Neural progenitor cell (in vitro differentiated cells): Measurements from ENCODE around the gene SLC10A7. TPM values are rescaled to one million over a fixed set of nuclear protein-coding genes. Genes with fewer than 3 reads are reported as not detected.

Experiments
- DNase-seq: peaks from one replicate; pipeline ENCODE4 v3.0.0-alpha.2; 2016; ENCODE audit warnings: low spot score
- H2AFZ ChIP-seq: fragments of 200-600 bp; sonication (generic); replicated peaks from 2 replicates; pipeline ENCODE4 v1.6.1; 2016; ENCODE audit warnings: antibody characterized with exemption
- H3F3A ChIP-seq: fragments of 200-600 bp; sonication (generic); 2 replicates; pipeline ENCODE4 v1.6.1; 2016; ENCODE audit warnings: antibody characterized with exemption, low read depth
- H3K27ac ChIP-seq: fragments of 200-600 bp; sonication (generic); 2 replicates; pipeline ENCODE4 v1.5.1; 2016; ENCODE audit warnings: mild to moderate bottlenecking
- H3K27me3 ChIP-seq: fragments of 200-600 bp; sonication (generic); 2 replicates; pipeline ENCODE4 v1.6.1; 2016; ENCODE audit warnings: mild to moderate bottlenecking, moderate library complexity
- H3K36me3 ChIP-seq: fragments of 200-600 bp; sonication (generic); 2 replicates; pipeline ENCODE4 v1.5.1; 2016
- H3K4me1 ChIP-seq: fragments of 200-600 bp; sonication (generic); 2 replicates; pipeline ENCODE4 v1.6.1; 2016; ENCODE audit warnings: mixed run types
- H3K4me2 ChIP-seq: fragments of 200-600 bp; sonication (generic); 2 replicates; pipeline ENCODE4 v1.6.1; 2016
- H3K4me3 ChIP-seq: fragments of 200-600 bp; sonication (generic); 2 replicates; pipeline ENCODE4 v1.5.1; 2016
- H3K79me2 ChIP-seq: fragments of 200-600 bp; sonication (generic); 2 replicates; pipeline ENCODE4 v1.6.1; 2016; ENCODE audit warnings: low read depth
- H3K9ac ChIP-seq: fragments of 200-600 bp; sonication (generic); 2 replicates; pipeline ENCODE4 v1.6.1; 2016
- H3K9me3 ChIP-seq: fragments of 200-600 bp; sonication (generic); 2 replicates; pipeline ENCODE4 v1.5.1; 2016; ENCODE audit warnings: low read depth
- H4K20me1 ChIP-seq: fragments of 200-600 bp; sonication (generic); 2 replicates; pipeline ENCODE4 v1.6.1; 2016; ENCODE audit warnings: low read depth
- H3K27ac Mint-ChIP-seq: 3 replicates; pipeline ENCODE4 v1.8.0; 2021; ENCODE audit warnings: mixed read lengths
- H3K27me3 Mint-ChIP-seq: 2 replicates; pipeline ENCODE4 v1.8.0; 2022; ENCODE audit warnings: low read depth, mild to moderate bottlenecking, inconsistent platforms, moderate library complexity, mixed read lengths; ENCODE audit not compliant: insufficient read depth
- H3K36me3 Mint-ChIP-seq: 3 replicates; pipeline ENCODE4 v1.8.0; 2021; ENCODE audit warnings: mixed read lengths
- H3K4me1 Mint-ChIP-seq: 3 replicates; pipeline ENCODE4 v1.8.0; 2021; ENCODE audit warnings: mixed read lengths
- H3K4me3 Mint-ChIP-seq: 3 replicates; pipeline ENCODE4 v1.8.0; 2021; ENCODE audit warnings: mild to moderate bottlenecking, moderate library complexity, mixed read lengths
- H3K9me3 Mint-ChIP-seq: 3 replicates; pipeline ENCODE4 v1.8.0; 2020; ENCODE audit warnings: mixed read lengths
- CTCF ChIP-seq: fragments of 200-600 bp; sonication (generic); IDR thresholded peaks from 2 replicates; pipeline ENCODE4 v1.5.1; 2017; ENCODE audit warnings: antibody characterized with exemption, mild to moderate bottlenecking
- EZH2 ChIP-seq: fragments of 200-600 bp; sonication (generic); IDR thresholded peaks from 2 replicates; pipeline ENCODE4 v1.6.1; 2017; ENCODE audit warnings: antibody characterized with exemption, mild to moderate bottlenecking, moderate library complexity
- EZH2phosphoT487 ChIP-seq: fragments of 200-600 bp; sonication (generic); IDR thresholded peaks from 2 replicates; pipeline ENCODE4 v1.6.1; 2017; ENCODE audit warnings: antibody characterized with exemption
- total RNA-seq: library from RNA; depleted of rRNA; stranded (reverse); fragments of >200 nt; gene quantifications from 2 replicates; pipeline ENCODE4 v1.2.3, GENCODE V29; 2015; ENCODE audit warnings: low replicate concordance

Gene SLC10A7
- total RNA-seq, 1 donor from 2014 or later: 9.9 TPM

GRCh38 chr4:146235654-146236177, 286.0 kb downstream of the SLC10A7 start:
- no peak overlapping the region for H3K27ac Mint-ChIP-seq

GRCh38 chr4:146232131-146232722, 289.5 kb downstream of the SLC10A7 start:
- Histone ChIP-seq H3K79me2 (no peaks in the 10 kb centered on the region), H2AFZ (no peak overlapping the region), H3K9ac (no peak overlapping the region), H3K4me2 (no peak overlapping the region), H3K4me1 (no peaks in the 10 kb centered on the region), H3K4me3 (no peak overlapping the region), H4K20me1 (no peaks in the 10 kb centered on the region), H3K27me3 (no peaks in the 10 kb centered on the region), H3K9me3 (no peaks in the 10 kb centered on the region), H3K27ac (no peak overlapping the region), H3F3A (no peaks in the 10 kb centered on the region), H3K36me3 (no peaks in the 10 kb centered on the region)
- TF ChIP-seq CTCF (no peak), EZH2 (no peak), EZH2phosphoT487 (no peak)
- Mint-ChIP-seq H3K27ac (no peak overlapping the region), H3K36me3 (no peaks in the 10 kb centered on the region), H3K27me3 (peaks cover 4% of the 10 kb centered on the region), H3K4me3 (no peak overlapping the region), H3K9me3 (no peaks in the 10 kb centered on the region), H3K4me1 (no peaks in the 10 kb centered on the region)
- no peak for DNase-seq

More at GRCh38 chr4:146235654-146236177, 286.0 kb downstream of the SLC10A7 start:
- no peak overlapping the region for H3K9ac ChIP-seq
- DNase-seq: no peak
- no peaks in the 10 kb centered on the region for H4K20me1 ChIP-seq
- H3K9me3 Mint-ChIP-seq: no peaks in the 10 kb centered on the region
- no peaks in the 10 kb centered on the region for H3F3A ChIP-seq
- H3K27me3 ChIP-seq: no peaks in the 10 kb centered on the region
- H3K27me3 Mint-ChIP-seq: peaks cover 6% of the 10 kb centered on the region
- no peak overlapping the region for H3K4me2 ChIP-seq
- H3K4me3 ChIP-seq: no peak overlapping the region
- no peaks in the 10 kb centered on the region for H3K36me3 ChIP-seq
- no peaks in the 10 kb centered on the region for H3K79me2 ChIP-seq
- H3K4me1 Mint-ChIP-seq: peaks cover 6% of the 10 kb centered on the region
- no peak overlapping the region for H3K4me3 Mint-ChIP-seq
- no peaks in the 10 kb centered on the region for H3K36me3 Mint-ChIP-seq
- no peak for TF ChIP-seq EZH2
- no peak for TF ChIP-seq CTCF
- no peak for TF ChIP-seq EZH2phosphoT487
- H3K4me1 ChIP-seq: no peaks in the 10 kb centered on the region
- H3K9me3 ChIP-seq: no peaks in the 10 kb centered on the region
- no peak overlapping the region for H2AFZ ChIP-seq
- H3K27ac ChIP-seq: no peak overlapping the region

- H4K20me1 ChIP-seq: no peaks in the 10 kb centered on the region
- no peak overlapping the region for H3K4me3 Mint-ChIP-seq
- TF ChIP-seq EZH2phosphoT487 (no peak), EZH2 (no peak), CTCF (no peak)
- no peaks in the 10 kb centered on the region for H3K36me3 ChIP-seq
- H3K9me3 Mint-ChIP-seq: no peaks in the 10 kb centered on the region
- no peak overlapping the region for H3K27ac ChIP-seq
- H3K27ac Mint-ChIP-seq: no peak overlapping the region
- H3K27me3 Mint-ChIP-seq: peaks cover 4% of the 10 kb centered on the region
- DNase-seq: no peak
- no peaks in the 10 kb centered on the region for H3K27me3 ChIP-seq
- H3K4me2 ChIP-seq: no peak overlapping the region
- no peak overlapping the region for H3K4me3 ChIP-seq
- no peak overlapping the region for H3K9ac ChIP-seq
- H3F3A ChIP-seq: no peaks in the 10 kb centered on the region
- H2AFZ ChIP-seq: no peak overlapping the region
- no peaks in the 10 kb centered on the region for H3K36me3 Mint-ChIP-seq
- H3K4me1 ChIP-seq: peaks cover 5% of the 10 kb centered on the region
- H3K9me3 ChIP-seq: no peaks in the 10 kb centered on the region
- no peaks in the 10 kb centered on the region for H3K79me2 ChIP-seq
- H3K4me1 Mint-ChIP-seq: peaks cover 4% of the 10 kb centered on the region
Observed at GRCh38 chr4:146229406-146229805, 292.3 kb downstream of the SLC10A7 start.
